Type B pancreatic cell (in vitro differentiated cells): ENCODE data around the gene PGC. TPM values are rescaled to one million over a fixed set of nuclear protein-coding genes. Genes with fewer than 3 reads are reported as not detected.

Source experiments
- DNase-seq: peaks from one replicate; pipeline ENCODE4 v3.0.0; 2021; ENCODE audit warnings: mixed read lengths; ENCODE audit not compliant: unreplicated experiment; ENCODE audit errors: extremely low spot score
- H3K27ac Mint-ChIP-seq: 2 replicates; pipeline ENCODE4 v1.8.0; 2021; ENCODE audit warnings: mild to moderate bottlenecking, mixed read lengths
- H3K27me3 Mint-ChIP-seq: 2 replicates; pipeline ENCODE4 v1.8.0; 2021; ENCODE audit warnings: mixed read lengths
- H3K36me3 Mint-ChIP-seq: 2 replicates; pipeline ENCODE4 v1.8.0; 2021; ENCODE audit warnings: mixed read lengths
- H3K4me1 Mint-ChIP-seq: one replicate; pipeline ENCODE4 v1.8.0; 2021; ENCODE audit warnings: mixed read lengths; ENCODE audit not compliant: unreplicated experiment
- H3K4me3 Mint-ChIP-seq: 2 replicates; pipeline ENCODE4 v1.8.0; 2021; ENCODE audit warnings: mild to moderate bottlenecking, mixed read lengths
- H3K9me3 Mint-ChIP-seq: 2 replicates; pipeline ENCODE4 v1.8.0; 2021; ENCODE audit warnings: mixed read lengths
- CTCF ChIP-seq: fragments of 200-600 bp; sonication (generic); conservative IDR thresholded peaks from 2 replicates; pipeline ENCODE4 v1.5.0; 2021; ENCODE audit warnings: antibody characterized with exemption, mild to moderate bottlenecking
- total RNA-seq: library from RNA; stranded (reverse); gene quantifications from 2 replicates; pipeline ENCODE4 v1.2.1, GENCODE V29; 2021; ENCODE audit warnings: low replicate concordance

PGC gene
- total RNA-seq, 1 donor from 2014 or later = 56.6 TPM

GRCh38 chr6:41731561-41732086, 15.6 kb downstream of the PGC start:
- Mint-ChIP-seq H3K27ac (no peak overlapping the region), H3K4me3 (no peak overlapping the region), H3K4me1 (no peaks in the 10 kb centered on the region), H3K9me3 (no peaks in the 10 kb centered on the region), H3K36me3 (no peaks in the 10 kb centered on the region), H3K27me3 (peaks cover 23% of the 10 kb centered on the region)
- DNase-seq = no peak
- TF ChIP-seq CTCF = no peak

- TF ChIP-seq CTCF = no peak
- H3K4me3 Mint-ChIP-seq = peak overlapping the region; percentile 6
- peaks cover 23% of the 10 kb centered on the region for H3K27me3 Mint-ChIP-seq
- H3K36me3 Mint-ChIP-seq = no peaks in the 10 kb centered on the region
- DNase-seq = no peak
- no peaks in the 10 kb centered on the region for H3K9me3 Mint-ChIP-seq
- no peak overlapping the region for H3K27ac Mint-ChIP-seq
- H3K4me1 Mint-ChIP-seq = no peaks in the 10 kb centered on the region
Observed at GRCh38 chr6:41730531-41731436, 16.4 kb downstream of the PGC start.

- TF ChIP-seq CTCF = no peak
- no peak overlapping the region for H3K27ac Mint-ChIP-seq
- no peaks in the 10 kb centered on the region for H3K36me3 Mint-ChIP-seq
- H3K4me3 Mint-ChIP-seq = no peak overlapping the region
- no peaks in the 10 kb centered on the region for H3K4me1 Mint-ChIP-seq
- no peaks in the 10 kb centered on the region for H3K9me3 Mint-ChIP-seq
- DNase-seq = no peak
- peaks cover 20% of the 10 kb centered on the region for H3K27me3 Mint-ChIP-seq
Observed at GRCh38 chr6:41729624-41730023, 17.6 kb downstream of the PGC start.

GRCh38 chr6:41728954-41729353, 18.2 kb downstream of the PGC start:
- Mint-ChIP-seq H3K4me1 (peaks cover 3% of the 10 kb centered on the region), H3K36me3 (no peaks in the 10 kb centered on the region), H3K4me3 (no peak overlapping the region), H3K27me3 (peaks cover 20% of the 10 kb centered on the region), H3K27ac (no peak overlapping the region), H3K9me3 (no peaks in the 10 kb centered on the region)
- DNase-seq = no peak
- no peak for TF ChIP-seq CTCF

- no peak for DNase-seq
- H3K4me1 Mint-ChIP-seq = peaks cover 8% of the 10 kb centered on the region
- peaks cover 15% of the 10 kb centered on the region for H3K27me3 Mint-ChIP-seq
- H3K36me3 Mint-ChIP-seq = no peaks in the 10 kb centered on the region
- no peak overlapping the region for H3K4me3 Mint-ChIP-seq
- TF ChIP-seq CTCF = no peak
- H3K9me3 Mint-ChIP-seq = no peaks in the 10 kb centered on the region
- H3K27ac Mint-ChIP-seq = no peak overlapping the region
Observed at GRCh38 chr6:41728073-41728936, 18.9 kb downstream of the PGC start.
